HT1080 (cell line): ENCODE results near the gene ABR. TPM values are rescaled to one million over a fixed set of nuclear protein-coding genes. Genes with fewer than 3 reads are reported as not detected.
"Not testable (repeated sequence)": the region's sequence is repeated elsewhere in the genome, so short reads cannot be mapped to it uniquely, and the experiment has no call there.

ENCODE experiments used
- DNase-seq: peaks from one replicate; pipeline ENCODE4 v3.0.0-alpha.2; 2015; ENCODE audit warnings: low read depth
- total RNA-seq: library from RNA; depleted of rRNA; stranded (reverse); fragments of >200 nt; shearing (Covaris generic); gene quantifications from 2 replicates; pipeline ENCODE4 v1.2.3, GENCODE V29; 2014

The ABR gene
- total RNA-seq, 1 experiment from 2014 or later, result 71.2 TPM

GRCh38 chr17:1073963-1074625, 105.7 kb downstream of the ABR start:
- not testable (repeated sequence) for DNase-seq

GRCh38 chr17:1073241-1073962, 106.4 kb downstream of the ABR start:
- DNase-seq, result no peak

GRCh38 chr17:1072551-1072961, 107.2 kb downstream of the ABR start:
- DNase-seq, result no peak

DNA sequence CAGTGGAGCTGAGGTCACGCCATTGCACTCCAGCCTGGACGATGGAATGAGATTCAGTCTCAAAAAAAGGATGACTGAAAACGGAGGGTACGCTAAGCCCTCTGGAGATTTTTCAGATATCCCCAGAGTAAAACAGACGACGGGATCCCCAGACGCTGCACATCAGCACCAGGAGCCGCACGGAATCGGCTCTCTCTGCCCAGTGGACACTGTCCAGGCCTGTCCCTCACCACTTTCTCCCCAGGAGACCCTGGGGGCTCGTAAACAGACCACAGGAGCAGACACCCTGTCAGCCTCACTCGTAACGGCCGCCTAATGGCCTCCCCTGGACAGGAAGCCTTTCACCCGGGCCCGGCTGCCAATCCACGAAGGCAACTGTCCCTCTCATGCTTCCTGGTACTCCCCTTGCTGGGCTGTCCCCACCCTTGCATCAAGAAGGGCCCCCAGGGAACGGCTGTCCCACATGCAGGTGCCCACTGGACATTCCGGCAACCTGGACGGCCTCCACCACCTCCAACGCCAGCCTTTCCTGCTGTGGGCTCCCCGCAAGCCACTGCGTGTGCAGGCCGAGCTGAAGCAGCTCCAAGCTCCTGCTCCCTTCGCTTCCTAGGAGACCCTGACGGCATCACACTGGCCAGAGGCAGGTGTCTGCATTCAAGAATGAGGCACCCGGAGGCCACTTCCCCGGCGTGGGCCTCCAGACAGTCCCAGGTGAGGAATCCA, 108.5 kb downstream of the ABR start:
- DNase-seq, result no peak

DNA sequence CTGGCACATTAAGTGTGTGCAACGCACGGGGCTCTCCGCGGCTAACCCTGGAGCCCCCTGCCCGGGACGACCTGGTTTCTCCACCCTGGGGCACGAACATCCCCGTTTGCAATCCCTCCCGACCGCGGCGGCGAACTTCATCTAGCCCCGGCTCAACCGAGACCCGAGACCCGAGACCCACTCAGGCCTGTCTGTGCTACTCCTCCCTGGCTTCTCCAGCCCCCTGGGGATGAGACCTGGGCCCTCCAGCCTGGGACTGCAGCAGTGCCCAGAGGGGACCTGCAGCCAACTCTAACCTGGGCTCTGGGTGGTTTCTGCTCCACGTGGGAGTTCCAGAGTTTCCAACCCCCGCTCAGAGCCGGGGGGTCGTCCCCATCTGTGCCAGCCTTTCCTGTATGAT, 109.4 kb downstream of the ABR start:
- no peak for DNase-seq

- DNase-seq, result no peak
These were observed 109.9 kb downstream of the ABR start for GRCh38 chr17:1069847-1070246.

GRCh38 chr17:1068356-1068755, 111.4 kb downstream of the ABR start:
- DNase-seq, result no peak

- DNase-seq, result peak; percentile 80
These were observed 112.4 kb downstream of the ABR start for GRCh38 chr17:1067282-1067956.

DNA sequence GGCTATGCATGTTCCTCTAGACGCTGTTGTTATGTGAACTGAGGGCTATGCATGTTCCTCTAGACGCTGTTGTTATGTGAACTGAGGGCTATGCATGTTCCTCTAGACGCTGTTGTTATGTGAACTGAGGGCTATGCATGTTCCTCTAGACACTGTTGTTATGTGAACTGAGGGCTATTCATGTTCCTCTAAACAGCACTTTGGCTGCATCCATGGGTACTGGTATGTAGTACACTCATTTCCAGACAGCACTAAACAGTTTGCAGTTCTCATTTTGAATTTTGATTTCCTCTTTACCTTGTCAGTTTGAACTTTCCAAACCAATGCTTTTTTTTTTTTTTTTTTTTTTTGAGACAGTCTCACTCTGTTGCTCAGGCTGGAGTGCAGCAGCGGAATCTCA, 114.4 kb downstream of the ABR start:
- not testable (repeated sequence) for DNase-seq

- peak; percentile 98 for DNase-seq
These were observed 118.8 kb downstream of the ABR start for GRCh38 chr17:1060991-1061390.

- no peak for DNase-seq
These were observed 120.5 kb downstream of the ABR start for GRCh38 chr17:1059131-1059795.

- DNase-seq, result peak; percentile 57
These were observed 121.2 kb downstream of the ABR start for GRCh38 chr17:1058423-1059130.

GRCh38 chr17:1056761-1057160, 123.0 kb downstream of the ABR start:
- no peak for DNase-seq

DNA sequence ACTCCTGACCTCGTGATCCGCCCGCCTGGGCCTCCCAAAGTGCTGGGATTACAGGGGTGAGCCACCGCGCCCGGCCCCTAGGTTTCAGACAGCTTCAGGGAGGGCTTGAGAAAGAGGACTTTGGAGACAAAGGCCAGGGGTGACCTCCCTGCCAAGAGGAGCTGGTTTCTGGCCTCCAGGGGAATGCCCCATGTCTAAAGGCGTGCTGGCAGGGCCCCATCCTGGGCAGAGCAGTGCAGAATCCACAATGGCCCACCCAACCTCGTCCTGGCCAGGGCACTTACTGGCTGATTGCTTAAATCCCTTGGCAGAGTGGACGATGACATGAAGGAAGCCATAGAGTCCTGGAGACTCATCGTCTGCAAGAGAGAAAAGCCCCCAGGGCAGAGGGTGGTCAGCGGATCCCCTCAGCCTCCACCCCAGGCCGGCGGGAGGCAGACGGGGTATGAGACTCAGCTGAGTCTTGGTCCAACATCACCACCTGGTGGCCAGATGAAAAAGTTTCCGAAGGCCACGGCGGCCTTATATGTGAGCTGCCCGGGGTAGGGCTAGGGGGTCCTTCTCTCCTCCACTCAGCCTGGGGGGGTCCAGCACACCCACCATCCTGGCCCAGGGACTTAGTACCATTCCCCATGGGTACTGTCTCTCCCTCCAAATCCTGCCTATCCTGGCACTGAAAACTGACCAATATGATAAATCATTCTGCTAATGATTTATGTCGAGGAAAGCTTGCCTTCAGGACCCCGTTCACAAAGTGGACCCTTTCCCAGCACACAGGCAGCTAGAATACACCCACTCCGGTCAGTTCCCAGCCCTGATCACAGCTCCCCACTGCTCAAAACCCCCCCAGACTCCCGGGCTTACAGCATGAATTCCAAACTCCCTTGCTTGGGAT, 123.8 kb downstream of the ABR start:
- peak; percentile 20 for DNase-seq

DNA sequence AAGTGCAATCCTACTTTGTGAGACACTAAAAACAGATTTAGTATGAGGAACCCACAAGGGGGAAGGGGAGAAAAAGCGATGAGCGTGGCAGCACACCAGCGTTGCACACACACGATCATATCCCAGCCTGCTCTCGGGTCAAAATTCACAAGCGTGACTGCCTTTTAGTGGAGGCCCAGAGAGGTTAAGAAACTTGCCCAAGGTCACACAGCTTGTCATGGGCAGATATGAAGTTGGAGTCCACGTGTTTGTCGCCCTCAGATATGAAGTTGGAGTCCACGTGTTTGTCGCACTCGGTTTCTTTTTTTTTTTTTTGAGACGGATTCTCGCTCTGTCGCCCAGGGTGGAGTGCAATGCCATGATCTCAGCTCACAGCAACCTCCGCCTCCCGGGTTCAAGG, 124.5 kb downstream of the ABR start:
- no peak for DNase-seq

DNA sequence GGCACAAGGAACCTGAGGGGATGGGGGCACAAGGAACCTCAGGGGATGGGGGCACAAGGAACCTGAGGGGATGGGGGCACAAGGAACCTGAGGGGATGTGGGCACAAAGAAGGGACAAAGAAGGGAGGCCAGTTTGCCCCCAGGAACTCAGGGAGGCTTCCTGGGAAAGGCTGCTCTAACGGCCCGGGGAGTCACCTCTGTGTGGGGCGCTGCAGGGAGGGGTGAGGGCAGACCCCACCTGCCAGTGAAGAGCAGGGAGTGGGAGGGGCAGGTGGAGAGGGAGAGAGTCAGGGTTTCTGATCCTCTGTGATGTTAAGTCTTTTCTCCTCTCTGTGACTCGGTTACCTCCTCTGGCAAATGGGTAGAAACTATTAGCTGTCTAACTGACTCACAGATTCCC, 125.1 kb downstream of the ABR start:
- no peak for DNase-seq

DNA sequence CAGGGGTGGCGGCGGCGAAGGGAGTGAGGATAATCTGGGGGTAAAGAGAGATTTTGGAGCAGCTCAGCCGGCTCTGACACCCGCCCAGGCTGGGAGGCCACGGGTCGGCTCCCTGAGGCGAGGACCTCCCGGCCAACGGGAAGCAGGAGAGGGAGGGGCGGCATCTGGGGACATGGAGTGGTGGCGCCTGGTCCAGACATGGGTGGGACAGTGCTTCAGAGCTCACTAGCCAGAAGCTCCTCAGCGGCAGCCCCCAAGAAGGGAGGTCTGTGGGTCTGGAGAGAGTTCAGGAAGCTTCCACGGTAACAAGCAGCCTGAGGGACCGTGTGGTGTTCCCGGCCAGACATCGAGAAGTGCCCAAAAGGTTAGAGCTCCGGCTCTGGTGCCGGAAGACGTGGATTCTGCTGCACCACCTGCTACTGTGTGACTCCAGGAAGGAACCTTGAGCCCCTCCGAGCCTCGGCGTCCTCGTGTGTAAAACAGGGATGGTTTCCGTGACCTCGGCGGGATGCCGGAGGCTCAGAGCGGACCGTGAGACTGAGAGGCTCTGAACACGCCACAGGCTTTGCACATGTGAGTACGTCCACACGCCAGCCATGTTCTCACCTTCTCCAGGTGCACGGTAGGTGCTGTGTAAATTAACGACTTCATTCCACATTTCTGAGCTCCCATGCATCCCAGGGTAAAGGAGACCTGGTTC, 126.0 kb downstream of the ABR start:
- no peak for DNase-seq

GRCh38 chr17:1050996-1051925, 128.5 kb downstream of the ABR start:
- DNase-seq, result no peak
